ENCODE results near the gene PRPF8. TPM values are rescaled to one million over a fixed set of nuclear protein-coding genes. Genes with fewer than 3 reads are reported as not detected.
"Not testable (repeated sequence)": the region's sequence is repeated elsewhere in the genome, so short reads cannot be mapped to it uniquely, and the experiment has no call there.

PRPF8 gene
- total RNA-seq, 1 donor from 2014 or later = 297 TPM

GRCh38 chr17:1726626-1727257 lies 42.1 kb upstream of the PRPF8 start:
- H3K4me3 Mint-ChIP-seq (ENCODE audit: unreplicated experiment) = no peak overlapping the region
- no peak for DNase-seq
- H3K4me1 Mint-ChIP-seq (ENCODE audit: low read depth, unreplicated experiment) = peaks cover 3% of the 10 kb centered on the region
- peaks cover 8% of the 10 kb centered on the region for H3K27me3 Mint-ChIP-seq (ENCODE audit: unreplicated experiment)
- peaks cover 7% of the 10 kb centered on the region for H3K36me3 Mint-ChIP-seq (ENCODE audit: unreplicated experiment)
- peaks cover 5% of the 10 kb centered on the region for H3K9me3 Mint-ChIP-seq (ENCODE audit: unreplicated experiment)
- no peak overlapping the region for H3K27ac Mint-ChIP-seq (ENCODE audit: unreplicated experiment)
- no peak for TF ChIP-seq CTCF (IDR thresholded peaks at IDR 0.05; ENCODE audit: partially characterized antibody, unreplicated experiment)

DNA sequence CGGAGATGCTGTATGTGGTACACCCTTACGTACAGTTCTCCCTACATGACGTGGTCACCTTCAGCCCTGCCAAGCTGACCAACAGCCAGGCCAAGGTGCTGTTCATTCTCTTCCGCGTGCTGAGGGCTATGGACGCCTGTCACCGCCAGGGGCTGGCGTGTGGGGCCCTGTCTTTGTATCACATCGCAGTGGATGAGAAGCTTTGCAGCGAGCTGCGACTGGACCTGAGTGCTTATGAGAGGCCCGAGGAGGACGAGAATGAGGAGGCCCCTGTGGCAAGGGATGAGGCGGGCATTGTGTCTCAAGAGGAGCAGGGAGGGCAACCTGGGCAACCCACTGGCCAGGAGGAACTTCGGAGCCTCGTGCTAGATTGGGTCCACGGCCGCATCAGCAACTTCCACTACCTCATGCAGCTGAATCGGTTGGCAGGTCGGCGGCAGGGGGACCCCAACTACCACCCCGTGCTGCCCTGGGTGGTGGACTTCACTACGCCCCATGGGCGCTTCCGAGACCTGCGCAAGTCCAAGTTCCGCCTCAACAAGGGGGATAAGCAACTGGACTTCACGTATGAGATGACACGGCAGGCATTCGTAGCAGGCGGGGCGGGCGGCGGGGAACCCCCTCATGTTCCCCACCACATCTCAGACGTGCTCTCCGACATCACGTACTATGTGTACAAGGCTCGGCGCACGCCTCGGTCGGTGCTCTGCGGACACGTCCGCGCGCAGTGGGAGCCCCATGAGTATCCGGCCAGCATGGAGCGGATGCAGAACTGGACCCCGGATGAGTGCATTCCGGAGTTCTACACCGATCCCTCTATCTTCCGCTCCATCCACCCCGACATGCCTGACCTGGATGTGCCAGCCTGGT lies 41.2 kb upstream of the PRPF8 start:
- no peak overlapping the region for H3K27ac Mint-ChIP-seq (ENCODE audit: unreplicated experiment)
- DNase-seq = no peak
- peaks cover 5% of the 10 kb centered on the region for H3K9me3 Mint-ChIP-seq (ENCODE audit: unreplicated experiment)
- H3K4me3 Mint-ChIP-seq (ENCODE audit: unreplicated experiment) = peak overlapping the region; percentile 75
- no peak for TF ChIP-seq CTCF (IDR thresholded peaks at IDR 0.05; ENCODE audit: partially characterized antibody, unreplicated experiment)
- peaks cover 8% of the 10 kb centered on the region for H3K27me3 Mint-ChIP-seq (ENCODE audit: unreplicated experiment)
- H3K4me1 Mint-ChIP-seq (ENCODE audit: low read depth, unreplicated experiment) = peaks cover 3% of the 10 kb centered on the region
- H3K36me3 Mint-ChIP-seq (ENCODE audit: unreplicated experiment) = peaks cover 7% of the 10 kb centered on the region

- Mint-ChIP-seq H3K27me3 (ENCODE audit: unreplicated experiment) (peaks cover 10% of the 10 kb centered on the region), H3K4me1 (ENCODE audit: low read depth, unreplicated experiment) (peaks cover 3% of the 10 kb centered on the region), H3K36me3 (ENCODE audit: unreplicated experiment) (peaks cover 7% of the 10 kb centered on the region), H3K9me3 (ENCODE audit: unreplicated experiment) (peaks cover 5% of the 10 kb centered on the region), H3K4me3 (ENCODE audit: unreplicated experiment) (peak overlapping the region; percentile 75), H3K27ac (ENCODE audit: unreplicated experiment) (no peak overlapping the region)
- no peak for TF ChIP-seq CTCF (IDR thresholded peaks at IDR 0.05; ENCODE audit: partially characterized antibody, unreplicated experiment)
- DNase-seq = peak; percentile 80
Measured at GRCh38 chr17:1724869-1725641, 40.4 kb upstream of the PRPF8 start.

DNA sequence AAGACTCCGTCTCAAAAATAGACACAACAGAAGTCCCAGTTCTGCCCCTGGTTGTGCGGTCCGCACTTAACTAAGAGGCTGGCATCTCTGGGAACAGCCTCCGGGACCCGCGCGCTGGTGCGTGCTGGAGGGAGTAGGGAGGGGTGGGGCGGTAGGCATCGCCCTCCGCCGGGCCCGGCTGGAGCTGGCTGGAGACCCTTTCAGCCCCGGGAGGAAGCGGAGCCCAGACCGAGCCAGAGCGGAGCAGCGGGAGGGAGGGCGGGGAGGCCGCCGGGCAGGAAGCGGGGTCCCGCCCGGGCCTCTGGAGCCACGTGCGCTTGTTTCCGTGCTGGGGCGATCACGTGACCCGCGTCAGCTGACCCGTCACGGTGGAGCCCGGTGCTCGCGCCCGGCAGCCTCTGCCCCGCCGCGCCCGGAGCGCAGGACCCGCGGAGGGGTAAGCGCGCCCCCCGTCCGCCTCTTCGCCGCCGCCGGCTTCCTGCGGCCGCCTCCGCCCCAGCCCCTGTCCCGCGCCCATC lies 39.7 kb upstream of the PRPF8 start, which contains the start of gene WDR81:
TSS of gene WDR81 (plus strand) at position 354 of the 518 bp plus-strand sequence. CDS start 256 bp downstream, outside the sequence.
- H3K27ac Mint-ChIP-seq (ENCODE audit: unreplicated experiment) = no peak within 1 kb of the TSS
- H3K4me3 Mint-ChIP-seq (ENCODE audit: unreplicated experiment) = peak within 1 kb of the TSS; percentile 79
- peaks cover 7% of the 10 kb centered on the region for H3K27me3 Mint-ChIP-seq (ENCODE audit: unreplicated experiment)
- H3K4me1 Mint-ChIP-seq (ENCODE audit: low read depth, unreplicated experiment) = peaks cover 3% of the 10 kb centered on the region
- DNase-seq = peak; percentile 89
- peaks cover 7% of the 10 kb centered on the region for H3K9me3 Mint-ChIP-seq (ENCODE audit: unreplicated experiment)
- TF ChIP-seq CTCF (IDR thresholded peaks at IDR 0.05; ENCODE audit: partially characterized antibody, unreplicated experiment) = no peak
- peaks cover 2% of the 10 kb centered on the region for H3K36me3 Mint-ChIP-seq (ENCODE audit: unreplicated experiment)

- H3K27me3 Mint-ChIP-seq (ENCODE audit: unreplicated experiment); H3K4me3 Mint-ChIP-seq (ENCODE audit: unreplicated experiment): not testable (repeated sequence)
Measured at GRCh38 chr17:1722022-1722421, 37.4 kb upstream of the PRPF8 start.

More at GRCh38 chr17:1722022-1722421, 37.4 kb upstream of the PRPF8 start:
- H3K4me1 Mint-ChIP-seq (ENCODE audit: low read depth, unreplicated experiment); H3K27ac Mint-ChIP-seq (ENCODE audit: unreplicated experiment); H3K9me3 Mint-ChIP-seq (ENCODE audit: unreplicated experiment); DNase-seq; H3K36me3 Mint-ChIP-seq (ENCODE audit: unreplicated experiment): not testable (repeated sequence)
